Effector CD8-positive, alpha-beta T cell (primary cell): ENCODE measurements around the gene SENP3.

Experiments
- DNase-seq: peaks from one replicate; lab custom pipeline; 2025; lab: John Stamatoyannopoulos, UW
- total RNA-seq, 4 experiments: gene quantifications; one replicate each; lab custom pipeline; 2026; lab: John Stamatoyannopoulos, UW

The SENP3 gene
- 12.3 to 21.5 (median 15.9) reads per million in 4 experiments for total RNA-seq

DNA sequence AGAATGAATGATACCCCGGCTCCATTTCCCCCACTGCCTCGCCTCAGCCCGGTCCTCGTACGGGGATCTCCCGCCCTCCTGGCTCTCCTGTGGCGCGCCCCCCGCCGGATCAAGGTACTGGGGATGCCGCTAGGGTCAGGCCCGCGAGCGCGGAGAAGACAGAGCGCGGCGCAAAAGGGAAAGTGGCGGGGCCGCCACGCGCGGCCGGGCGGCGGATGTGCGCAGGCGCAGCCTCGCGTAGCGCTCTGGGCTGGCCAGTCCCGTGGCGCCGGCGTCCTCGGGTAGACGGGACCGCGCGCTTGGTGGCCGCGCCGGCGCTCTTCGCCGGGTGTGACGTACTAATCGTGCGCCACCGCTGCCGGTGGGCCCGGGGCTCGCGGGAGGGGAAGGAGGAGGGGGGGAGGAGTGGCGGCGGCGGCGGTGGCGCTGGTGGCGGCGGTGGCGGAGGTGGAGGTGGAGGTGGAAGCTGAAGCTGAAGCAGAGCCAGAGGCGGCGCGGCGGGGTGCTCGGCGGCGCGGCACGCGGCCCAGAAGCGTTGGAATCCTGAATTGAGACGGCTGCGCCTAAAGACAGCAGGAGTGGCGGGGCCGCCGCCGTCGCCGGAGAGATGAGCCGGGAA, at the start of gene SENP3:
Gene SENP3, plus strand, starts transcription at position 331 of the 619 bp plus-strand sequence. CDS start 1,158 bp downstream, outside the sequence.
- DNase-seq: peak; percentile 83

- DNase-seq: no peak
Observed at GRCh38 chr17:7512105-7512504, 49.6 kb upstream of the SENP3 start.

GRCh38 chr17:7512824-7513540, 48.7 kb upstream of the SENP3 start:
- DNase-seq: no peak

DNA sequence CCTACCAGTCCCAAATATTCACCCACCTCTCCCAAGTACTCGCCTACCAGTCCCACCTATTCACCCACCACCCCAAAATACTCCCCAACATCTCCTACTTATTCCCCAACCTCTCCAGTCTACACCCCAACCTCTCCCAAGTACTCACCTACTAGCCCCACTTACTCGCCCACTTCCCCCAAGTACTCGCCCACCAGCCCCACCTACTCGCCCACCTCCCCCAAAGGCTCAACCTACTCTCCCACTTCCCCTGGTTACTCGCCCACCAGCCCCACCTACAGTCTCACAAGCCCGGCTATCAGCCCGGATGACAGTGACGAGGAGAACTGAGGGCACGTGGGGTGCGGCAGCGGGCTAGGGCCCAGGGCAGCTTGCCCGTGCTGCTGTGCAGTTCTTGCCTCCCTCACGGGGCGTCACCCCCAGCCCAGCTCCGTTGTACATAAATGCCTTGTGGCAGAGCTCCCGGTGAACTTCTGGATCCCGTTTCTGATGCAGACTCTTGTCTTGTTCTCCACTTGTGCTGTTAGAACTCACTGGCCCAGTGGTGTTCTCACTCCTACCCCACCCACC, 47.8 kb upstream of the SENP3 start:
- no peak for DNase-seq

- no peak for DNase-seq
Observed at GRCh38 chr17:7515911-7516610, 45.7 kb upstream of the SENP3 start.

GRCh38 chr17:7523033-7523432, 38.7 kb upstream of the SENP3 start:
- peak; percentile 33 for DNase-seq

DNA sequence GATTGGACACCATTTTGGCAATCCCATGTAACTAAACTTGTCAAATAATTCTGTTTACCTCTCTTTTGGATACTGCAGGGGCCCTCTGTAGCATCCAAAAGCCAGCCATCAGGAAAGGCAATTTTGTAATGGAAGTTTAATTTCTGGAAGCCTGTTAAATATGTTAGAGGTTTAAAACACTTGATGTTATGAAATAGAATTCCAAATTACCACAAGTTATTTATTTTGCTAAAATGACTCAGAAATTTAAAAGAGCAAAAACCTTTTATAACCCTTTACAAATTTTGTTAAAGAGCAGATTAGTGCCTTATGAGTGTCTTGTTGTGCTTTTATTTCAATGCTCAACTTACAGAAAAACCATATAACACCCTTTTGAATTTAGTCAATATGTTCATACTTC, 32.9 kb upstream of the SENP3 start:
- no peak for DNase-seq

GRCh38 chr17:7530023-7530900, 31.5 kb upstream of the SENP3 start:
- no peak for DNase-seq

- no peak for DNase-seq
Observed at GRCh38 chr17:7538050-7538449, 23.7 kb upstream of the SENP3 start.

- DNase-seq: no peak
Observed at GRCh38 chr17:7538891-7539545, 22.7 kb upstream of the SENP3 start.

DNA sequence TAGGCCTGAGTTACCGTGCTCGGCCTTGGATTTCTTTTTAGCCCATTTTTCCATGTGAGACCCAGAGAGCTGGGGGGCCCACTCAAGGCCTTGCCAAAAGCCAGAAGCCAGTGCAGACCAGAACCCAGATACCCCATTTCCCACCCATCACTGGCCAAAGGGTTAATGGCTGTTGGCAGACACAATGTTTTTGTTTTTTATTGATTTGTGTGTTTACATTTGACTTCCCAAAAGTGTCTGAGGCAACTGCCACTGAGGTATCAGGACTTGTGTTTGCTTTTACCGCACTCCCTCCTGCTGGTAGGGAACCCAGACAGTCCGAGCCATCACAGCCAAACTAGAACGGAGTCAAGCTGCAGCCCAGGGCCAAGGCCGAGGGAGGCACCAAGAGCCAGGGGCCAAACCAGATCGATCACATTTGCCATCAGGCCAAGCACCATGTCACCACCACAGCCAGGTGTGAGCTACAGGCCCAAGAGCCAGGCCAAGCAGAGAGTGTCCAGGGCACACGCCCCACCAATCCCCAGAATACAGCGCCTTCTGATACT, 20.6 kb upstream of the SENP3 start:
- DNase-seq: no peak

DNA sequence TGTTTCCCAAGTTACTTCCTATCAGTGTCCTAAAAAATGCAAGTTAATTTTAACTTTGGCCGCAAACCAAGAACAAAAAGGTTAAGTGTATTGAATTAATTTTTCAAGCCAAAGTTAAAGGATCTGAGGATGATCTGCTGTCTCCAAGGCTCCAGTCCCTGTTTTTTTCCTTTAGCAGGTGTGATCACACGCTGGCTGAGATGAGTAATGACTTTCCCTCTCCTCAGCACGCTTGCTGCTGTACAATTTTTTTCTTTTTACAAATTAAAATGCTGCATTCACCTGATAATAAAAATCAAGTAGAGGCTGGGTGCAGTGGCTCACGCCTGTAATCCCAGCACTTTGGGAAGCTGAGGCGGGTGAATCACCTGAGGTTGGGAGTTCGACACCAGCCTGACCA, 16.8 kb upstream of the SENP3 start:
- no peak for DNase-seq

DNA sequence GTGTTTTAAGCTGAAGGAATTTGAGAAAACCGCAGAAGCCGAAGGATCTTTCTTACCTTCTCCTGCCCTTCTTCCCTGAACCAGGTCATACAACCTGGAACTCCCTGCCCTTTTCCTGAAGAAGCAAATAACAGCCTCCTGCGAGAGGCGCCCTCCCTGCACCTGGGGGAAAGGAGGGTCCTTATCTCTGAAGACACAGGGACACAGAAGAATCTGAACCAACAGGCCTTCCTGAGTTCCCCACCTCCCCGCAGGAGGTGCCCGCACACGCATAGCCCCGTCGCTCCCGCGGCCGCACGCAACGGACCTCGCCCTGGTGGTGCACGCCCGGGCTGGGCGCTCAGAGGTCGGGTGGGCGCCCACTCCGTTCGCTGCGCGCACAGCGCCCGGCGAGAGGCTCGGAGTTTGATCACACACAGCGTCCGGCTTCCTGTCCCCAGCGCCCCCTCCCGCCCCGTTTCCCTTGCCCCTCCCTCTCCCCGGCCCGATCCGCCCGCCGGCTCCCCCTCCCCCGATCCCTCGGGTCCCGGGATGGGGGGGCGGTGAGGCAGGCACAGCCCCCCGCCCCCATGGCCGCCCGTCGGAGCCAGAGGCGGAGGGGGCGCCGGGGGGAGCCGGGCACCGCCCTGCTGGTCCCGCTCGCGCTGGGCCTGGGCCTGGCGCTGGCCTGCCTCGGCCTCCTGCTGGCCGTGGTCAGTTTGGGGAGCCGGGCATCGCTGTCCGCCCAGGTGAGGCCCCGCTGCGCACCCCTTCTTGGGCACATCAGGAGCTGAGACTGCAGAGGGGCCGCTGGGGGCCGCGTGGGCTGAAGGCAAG, 12.9 kb upstream of the SENP3 start, which contains the start of gene TNFSF12:
Gene TNFSF12, plus strand, starts transcription at position 474 of the 816 bp plus-strand sequence. Its CDS starts 96 bp downstream, at position 570.
- DNase-seq: peak; percentile 28

DNA sequence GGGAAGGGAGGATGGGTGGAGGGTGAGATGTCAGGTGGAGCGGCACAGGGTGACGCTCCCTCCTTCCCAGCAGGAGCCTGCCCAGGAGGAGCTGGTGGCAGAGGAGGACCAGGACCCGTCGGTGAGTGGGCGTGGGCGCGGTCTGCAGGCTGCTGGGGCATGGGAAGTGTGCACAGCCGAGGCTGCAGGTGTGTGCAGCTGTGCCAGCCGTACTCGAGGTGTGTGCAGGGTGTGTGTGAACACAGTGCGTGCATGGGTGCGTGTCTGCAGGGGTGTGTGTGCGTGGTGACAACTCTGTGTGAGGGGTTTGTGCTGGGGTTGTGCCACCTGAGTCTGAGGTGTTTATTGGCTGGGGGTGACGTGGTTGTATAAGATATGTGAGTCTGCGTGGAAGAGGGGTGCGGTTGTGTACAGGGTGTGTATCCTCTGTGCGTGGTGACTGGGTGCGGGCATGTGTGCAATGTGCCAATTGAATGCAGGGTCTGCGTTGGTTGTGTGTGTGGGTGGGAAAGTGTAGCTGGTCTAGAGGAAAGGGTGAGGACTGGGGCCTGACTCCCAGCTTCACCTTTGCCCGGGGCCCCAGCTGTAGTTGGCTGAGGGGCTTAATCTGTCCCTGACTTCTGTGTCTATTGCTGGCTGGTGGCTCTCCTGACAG, 12.2 kb upstream of the SENP3 start:
- no peak for DNase-seq

GRCh38 chr17:7550344-7550743, 11.4 kb upstream of the SENP3 start:
- no peak for DNase-seq

DNA sequence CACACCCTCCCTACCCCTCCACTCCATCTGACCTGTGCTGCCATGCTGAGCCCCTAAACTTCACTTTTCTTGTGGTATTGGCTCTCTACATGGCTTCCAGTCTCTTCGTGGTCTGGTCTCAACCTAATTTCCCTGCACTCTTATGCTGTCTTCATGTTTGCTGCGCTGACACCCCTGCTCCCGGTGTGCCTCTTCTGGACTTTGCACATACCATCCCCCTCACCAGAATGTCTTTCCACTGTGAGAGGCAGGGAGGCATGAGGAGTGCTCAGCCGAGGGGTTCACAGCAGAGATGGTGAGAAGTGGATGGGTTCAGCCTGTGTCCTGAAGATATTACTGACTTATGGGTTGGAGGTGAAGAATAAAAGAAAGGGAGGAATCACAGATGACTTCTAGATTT, 10.3 kb upstream of the SENP3 start:
- DNase-seq: no peak

DNA sequence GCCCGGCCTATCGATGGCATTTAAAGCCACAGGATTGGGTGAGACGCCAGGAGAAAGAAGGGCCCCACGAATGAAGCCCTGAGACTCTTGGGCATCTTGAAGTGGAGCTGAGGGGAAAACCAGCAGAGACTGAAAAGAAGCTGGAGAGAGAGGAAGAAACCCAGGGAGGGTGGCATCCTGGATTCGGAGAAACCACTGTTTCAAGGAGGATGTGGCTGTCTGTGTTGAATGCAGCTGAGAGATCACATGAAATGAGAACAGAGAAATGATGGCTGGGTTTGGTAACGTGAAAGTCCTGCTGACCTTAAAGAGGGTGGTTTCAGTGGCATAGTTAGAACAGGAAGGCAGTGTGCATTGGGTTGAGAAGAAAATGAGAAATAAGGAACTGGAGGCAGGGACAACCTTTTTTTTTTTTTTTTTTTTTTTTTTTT, 9.1 kb upstream of the SENP3 start:
- DNase-seq: no peak

- DNase-seq: no peak
Observed at GRCh38 chr17:7553356-7553755, 8.4 kb upstream of the SENP3 start.

GRCh38 chr17:7555320-7555948, 6.3 kb upstream of the SENP3 start:
- DNase-seq: no peak
